Activated naive CD8-positive, alpha-beta T cell treated with anti-CD3 and anti-CD28 coated beads for 36 hours (primary cell): ENCODE results near the gene RELCH. TPM values are rescaled to one million over a fixed set of nuclear protein-coding genes. Genes with fewer than 3 reads are reported as not detected.
"Not testable (repeated sequence)": the region's sequence is repeated elsewhere in the genome, so short reads cannot be mapped to it uniquely, and the experiment has no call there.

ENCODE experiments used
- DNase-seq: peaks from one replicate; pipeline ENCODE4 v3.0.0; 2021
- H3K27ac Mint-ChIP-seq: one replicate; pipeline ENCODE4 v1.8.0; 2022; ENCODE audit warnings: mild to moderate bottlenecking, moderate library complexity, mixed read lengths
- H3K27me3 Mint-ChIP-seq: one replicate; pipeline ENCODE4 v1.8.0; 2022; ENCODE audit warnings: mild to moderate bottlenecking, mixed read lengths
- H3K36me3 Mint-ChIP-seq: one replicate; pipeline ENCODE4 v1.8.0; 2021; ENCODE audit warnings: mild to moderate bottlenecking, mixed read lengths
- H3K4me1 Mint-ChIP-seq: one replicate; pipeline ENCODE4 v1.8.0; 2021; ENCODE audit warnings: mixed read lengths
- H3K4me3 Mint-ChIP-seq: one replicate; pipeline ENCODE4 v1.8.0; 2022; ENCODE audit warnings: mild to moderate bottlenecking, moderate library complexity, mixed read lengths
- H3K9me3 Mint-ChIP-seq: one replicate; pipeline ENCODE4 v1.8.0; 2022; ENCODE audit warnings: mixed read lengths
- total RNA-seq, 2 experiments: library from RNA; stranded (reverse); gene quantifications; one replicate each; pipeline ENCODE4 v1.2.3, GENCODE V29; 2021

The RELCH gene, protein sequence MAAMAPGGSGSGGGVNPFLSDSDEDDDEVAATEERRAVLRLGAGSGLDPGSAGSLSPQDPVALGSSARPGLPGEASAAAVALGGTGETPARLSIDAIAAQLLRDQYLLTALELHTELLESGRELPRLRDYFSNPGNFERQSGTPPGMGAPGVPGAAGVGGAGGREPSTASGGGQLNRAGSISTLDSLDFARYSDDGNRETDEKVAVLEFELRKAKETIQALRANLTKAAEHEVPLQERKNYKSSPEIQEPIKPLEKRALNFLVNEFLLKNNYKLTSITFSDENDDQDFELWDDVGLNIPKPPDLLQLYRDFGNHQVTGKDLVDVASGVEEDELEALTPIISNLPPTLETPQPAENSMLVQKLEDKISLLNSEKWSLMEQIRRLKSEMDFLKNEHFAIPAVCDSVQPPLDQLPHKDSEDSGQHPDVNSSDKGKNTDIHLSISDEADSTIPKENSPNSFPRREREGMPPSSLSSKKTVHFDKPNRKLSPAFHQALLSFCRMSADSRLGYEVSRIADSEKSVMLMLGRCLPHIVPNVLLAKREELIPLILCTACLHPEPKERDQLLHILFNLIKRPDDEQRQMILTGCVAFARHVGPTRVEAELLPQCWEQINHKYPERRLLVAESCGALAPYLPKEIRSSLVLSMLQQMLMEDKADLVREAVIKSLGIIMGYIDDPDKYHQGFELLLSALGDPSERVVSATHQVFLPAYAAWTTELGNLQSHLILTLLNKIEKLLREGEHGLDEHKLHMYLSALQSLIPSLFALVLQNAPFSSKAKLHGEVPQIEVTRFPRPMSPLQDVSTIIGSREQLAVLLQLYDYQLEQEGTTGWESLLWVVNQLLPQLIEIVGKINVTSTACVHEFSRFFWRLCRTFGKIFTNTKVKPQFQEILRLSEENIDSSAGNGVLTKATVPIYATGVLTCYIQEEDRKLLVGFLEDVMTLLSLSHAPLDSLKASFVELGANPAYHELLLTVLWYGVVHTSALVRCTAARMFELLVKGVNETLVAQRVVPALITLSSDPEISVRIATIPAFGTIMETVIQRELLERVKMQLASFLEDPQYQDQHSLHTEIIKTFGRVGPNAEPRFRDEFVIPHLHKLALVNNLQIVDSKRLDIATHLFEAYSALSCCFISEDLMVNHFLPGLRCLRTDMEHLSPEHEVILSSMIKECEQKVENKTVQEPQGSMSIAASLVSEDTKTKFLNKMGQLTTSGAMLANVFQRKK
- 10 to 100 TPM; 13.5 to 13.9 TPM for total RNA-seq

GRCh38 chr18:62186774-62187542 lies at the start of gene RELCH, which contains the start of gene PIGN:
Gene RELCH (plus strand): TSS chr18:62187255. CDS start chr18:62187506, 251 bp downstream.
Gene PIGN (minus strand): TSS chr18:62187056. CDS start chr18:62161353, 25,703 bp downstream.
- peak within 1 kb of the TSS; percentile 93 for H3K4me3 Mint-ChIP-seq
- peaks cover 43% of the 10 kb centered on the region for H3K4me1 Mint-ChIP-seq
- H3K27ac Mint-ChIP-seq, result peak within 1 kb of the TSS; percentile 95
- peaks cover 2% of the 10 kb centered on the region for H3K9me3 Mint-ChIP-seq
- no peaks in the 10 kb centered on the region for H3K27me3 Mint-ChIP-seq
- peak; percentile 93 for DNase-seq
- H3K36me3 Mint-ChIP-seq, result peaks cover 17% of the 10 kb centered on the region

DNA sequence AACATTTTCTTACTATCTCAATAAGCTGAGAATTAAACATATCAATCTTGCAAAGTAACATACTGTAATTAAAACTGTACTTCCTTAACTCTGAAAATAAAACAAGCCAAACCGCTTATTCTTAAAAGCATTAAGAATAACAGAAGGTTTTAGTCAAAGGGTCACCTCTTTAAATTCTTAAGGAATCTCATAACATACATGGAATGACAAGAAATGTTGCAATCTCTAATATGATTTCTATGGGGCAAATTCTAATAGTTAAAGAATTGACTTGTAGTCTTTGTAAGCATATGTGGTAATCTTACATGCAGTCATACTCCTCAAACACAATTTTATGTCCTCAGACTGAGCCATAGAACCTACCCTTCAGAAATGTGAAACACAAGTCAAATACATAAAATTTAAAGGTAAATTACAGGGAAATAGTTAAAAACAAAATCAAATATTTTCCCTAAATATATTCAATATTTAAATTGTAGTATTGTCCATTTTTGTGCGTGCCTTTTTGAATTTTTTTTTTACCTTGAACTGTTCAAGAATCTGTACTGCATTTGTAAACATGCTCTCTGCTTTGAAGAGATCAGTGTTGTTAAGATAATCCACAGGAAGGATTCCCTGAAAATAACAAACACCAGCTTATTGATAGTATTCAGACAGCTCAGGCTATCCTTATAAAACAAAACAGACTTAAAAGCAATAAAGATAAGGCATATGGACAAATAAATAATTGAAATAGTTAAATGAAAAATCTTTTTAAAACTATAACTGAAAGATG lies 48.4 kb upstream of the RELCH start:
- H3K4me1 Mint-ChIP-seq, result no peaks in the 10 kb centered on the region
- no peak overlapping the region for H3K4me3 Mint-ChIP-seq
- DNase-seq, result no peak
- no peaks in the 10 kb centered on the region for H3K9me3 Mint-ChIP-seq
- H3K36me3 Mint-ChIP-seq, result peaks cover 3% of the 10 kb centered on the region
- no peak overlapping the region for H3K27ac Mint-ChIP-seq
- H3K27me3 Mint-ChIP-seq, result no peaks in the 10 kb centered on the region

DNA sequence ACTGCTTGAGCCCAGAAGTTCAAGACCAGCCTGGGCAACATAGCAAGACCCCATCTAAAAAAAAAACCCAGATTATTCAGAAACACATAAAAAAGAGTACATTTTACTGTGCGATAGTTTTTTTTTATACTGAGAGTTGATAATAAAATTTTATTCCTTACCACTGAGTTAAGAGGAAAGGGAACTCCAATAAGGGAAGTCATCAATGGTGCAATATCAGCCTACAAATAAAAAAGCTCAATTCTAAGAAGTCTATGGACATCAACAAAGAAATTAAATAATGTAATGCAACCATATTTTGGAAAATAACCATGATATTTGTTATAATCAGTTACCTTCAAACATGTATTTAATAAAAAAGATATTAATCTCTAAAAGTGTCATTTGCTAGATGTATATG lies 46.8 kb upstream of the RELCH start:
- Mint-ChIP-seq H3K4me1 (no peaks in the 10 kb centered on the region), H3K36me3 (peaks cover 3% of the 10 kb centered on the region), H3K27me3 (no peaks in the 10 kb centered on the region), H3K4me3 (no peak overlapping the region), H3K9me3 (no peaks in the 10 kb centered on the region), H3K27ac (no peak overlapping the region)
- no peak for DNase-seq

DNA sequence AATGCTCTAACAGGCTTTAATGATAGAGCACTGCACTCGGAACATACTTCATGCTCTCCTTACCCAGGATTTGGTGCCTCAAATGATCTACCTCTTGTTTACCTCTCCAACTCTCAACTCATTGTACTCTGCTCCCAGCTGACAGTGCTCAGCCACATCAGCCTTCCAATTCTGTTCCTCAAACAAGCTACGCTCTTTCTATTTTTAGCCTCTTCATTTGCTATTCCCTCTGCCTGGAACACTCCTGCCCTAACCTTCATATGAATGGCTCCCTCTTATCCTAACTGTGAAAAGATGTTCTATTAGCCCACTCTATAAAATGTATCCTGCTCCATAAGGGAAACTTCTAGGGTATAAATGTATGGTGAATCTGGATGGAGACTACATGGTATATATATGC lies 42.7 kb upstream of the RELCH start:
- no peaks in the 10 kb centered on the region for H3K4me1 Mint-ChIP-seq
- H3K9me3 Mint-ChIP-seq, result no peaks in the 10 kb centered on the region
- no peaks in the 10 kb centered on the region for H3K36me3 Mint-ChIP-seq
- no peak overlapping the region for H3K27ac Mint-ChIP-seq
- no peaks in the 10 kb centered on the region for H3K27me3 Mint-ChIP-seq
- DNase-seq, result no peak
- H3K4me3 Mint-ChIP-seq, result no peak overlapping the region

- Mint-ChIP-seq H3K27me3 (no peaks in the 10 kb centered on the region), H3K4me3 (no peak overlapping the region), H3K9me3 (no peaks in the 10 kb centered on the region), H3K27ac (no peak overlapping the region), H3K36me3 (peaks cover 3% of the 10 kb centered on the region), H3K4me1 (no peaks in the 10 kb centered on the region)
- DNase-seq, result no peak
Observed at GRCh38 chr18:62151068-62151771, 35.8 kb upstream of the RELCH start.

GRCh38 chr18:62152844-62153243 lies 34.2 kb upstream of the RELCH start:
- H3K36me3 Mint-ChIP-seq, result peaks cover 3% of the 10 kb centered on the region
- no peaks in the 10 kb centered on the region for H3K27me3 Mint-ChIP-seq
- H3K9me3 Mint-ChIP-seq, result no peaks in the 10 kb centered on the region
- DNase-seq, result no peak
- no peaks in the 10 kb centered on the region for H3K4me1 Mint-ChIP-seq
- H3K4me3 Mint-ChIP-seq, result no peak overlapping the region
- H3K27ac Mint-ChIP-seq, result no peak overlapping the region

GRCh38 chr18:62157843-62158242 lies 29.2 kb upstream of the RELCH start:
- no peak overlapping the region for H3K27ac Mint-ChIP-seq

DNA sequence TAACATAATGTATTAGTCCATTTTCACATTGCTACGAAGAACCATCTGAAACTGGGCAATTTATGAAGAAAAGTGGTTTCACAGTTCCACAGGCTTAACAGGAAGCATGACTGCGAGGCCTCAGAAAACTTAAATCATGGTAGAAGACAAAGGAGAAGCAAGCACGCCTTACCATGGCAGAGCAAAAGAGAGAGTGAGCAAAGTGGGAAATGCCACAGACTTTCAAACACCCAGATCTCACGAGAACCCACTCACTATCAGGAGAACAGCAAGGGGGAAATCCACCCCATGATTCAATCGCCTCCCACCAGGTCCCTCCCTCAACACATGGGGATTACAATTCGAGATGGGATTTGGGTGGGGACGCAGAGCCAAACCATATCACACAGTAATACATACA lies 22.7 kb upstream of the RELCH start:
- H3K27me3 Mint-ChIP-seq, result no peaks in the 10 kb centered on the region
- H3K4me1 Mint-ChIP-seq, result peaks cover 3% of the 10 kb centered on the region
- no peak overlapping the region for H3K27ac Mint-ChIP-seq
- peaks cover 26% of the 10 kb centered on the region for H3K36me3 Mint-ChIP-seq
- no peak for DNase-seq
- peaks cover 8% of the 10 kb centered on the region for H3K9me3 Mint-ChIP-seq
- no peak overlapping the region for H3K4me3 Mint-ChIP-seq

More at GRCh38 chr18:62157843-62158242, 29.2 kb upstream of the RELCH start:
- H3K4me3 Mint-ChIP-seq, result no peak overlapping the region
- no peaks in the 10 kb centered on the region for H3K9me3 Mint-ChIP-seq
- peaks cover 2% of the 10 kb centered on the region for H3K36me3 Mint-ChIP-seq
- no peaks in the 10 kb centered on the region for H3K4me1 Mint-ChIP-seq
- H3K27me3 Mint-ChIP-seq, result no peaks in the 10 kb centered on the region
- DNase-seq, result no peak

GRCh38 chr18:62164855-62165487 lies 22.1 kb upstream of the RELCH start:
- peaks cover 26% of the 10 kb centered on the region for H3K36me3 Mint-ChIP-seq
- H3K27ac Mint-ChIP-seq, result no peak overlapping the region
- peaks cover 8% of the 10 kb centered on the region for H3K9me3 Mint-ChIP-seq
- H3K4me3 Mint-ChIP-seq, result no peak overlapping the region
- DNase-seq, result no peak
- H3K27me3 Mint-ChIP-seq, result no peaks in the 10 kb centered on the region
- H3K4me1 Mint-ChIP-seq, result peaks cover 3% of the 10 kb centered on the region

DNA sequence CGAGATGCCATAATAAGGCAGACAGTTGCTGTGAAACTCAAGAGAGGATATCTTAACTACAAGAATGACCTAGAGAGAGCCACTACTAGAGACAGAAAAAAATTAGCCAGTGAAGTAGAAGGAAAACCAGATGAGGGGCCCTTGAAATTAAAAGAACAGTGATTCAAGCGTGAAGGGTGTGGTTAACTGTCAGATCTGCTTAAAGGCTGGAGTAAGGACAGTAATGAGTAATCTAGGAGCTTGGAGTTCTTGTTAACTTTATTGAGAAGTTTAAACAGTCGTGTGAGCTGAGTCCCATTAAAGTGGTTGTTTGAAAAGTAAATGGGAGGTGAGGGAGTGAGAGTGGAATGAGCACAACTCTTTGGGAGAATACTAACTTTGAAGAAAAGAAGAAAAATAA lies 21.5 kb upstream of the RELCH start:
- H3K27ac Mint-ChIP-seq, result no peak overlapping the region
- no peak for DNase-seq
- peaks cover 8% of the 10 kb centered on the region for H3K9me3 Mint-ChIP-seq
- peaks cover 26% of the 10 kb centered on the region for H3K36me3 Mint-ChIP-seq
- H3K4me1 Mint-ChIP-seq, result peaks cover 3% of the 10 kb centered on the region
- no peaks in the 10 kb centered on the region for H3K27me3 Mint-ChIP-seq
- no peak overlapping the region for H3K4me3 Mint-ChIP-seq

GRCh38 chr18:62166524-62166923 lies 20.5 kb upstream of the RELCH start:
- H3K4me3 Mint-ChIP-seq, DNase-seq, H3K4me1 Mint-ChIP-seq, H3K9me3 Mint-ChIP-seq, H3K27me3 Mint-ChIP-seq, H3K27ac Mint-ChIP-seq: not testable (repeated sequence)
- H3K36me3 Mint-ChIP-seq, result peaks cover 26% of the 10 kb centered on the region

- Mint-ChIP-seq H3K4me3 (no peak overlapping the region), H3K4me1 (peaks cover 2% of the 10 kb centered on the region), H3K36me3 (peaks cover 13% of the 10 kb centered on the region), H3K9me3 (peaks cover 1% of the 10 kb centered on the region), H3K27ac (no peak overlapping the region), H3K27me3 (no peaks in the 10 kb centered on the region)
- no peak for DNase-seq
Observed at GRCh38 chr18:62170857-62171256, 16.2 kb upstream of the RELCH start.

GRCh38 chr18:62172298-62172697 lies 14.8 kb upstream of the RELCH start:
- Mint-ChIP-seq H3K36me3 (peaks cover 6% of the 10 kb centered on the region), H3K4me1 (peaks cover 5% of the 10 kb centered on the region), H3K27me3 (no peaks in the 10 kb centered on the region), H3K4me3 (no peak overlapping the region), H3K9me3 (no peaks in the 10 kb centered on the region), H3K27ac (no peak overlapping the region)
- no peak for DNase-seq
